ENCODE results near the gene TMEM42.

Gene TMEM42

GRCh38 chr3:44870375-44871061 lies 8.8 kb downstream of the TMEM42 start:
- TF ChIP-seq CTCF (IDR thresholded peaks at IDR 0.05; ENCODE audit: borderline replicate concordance, control extremely low read depth, extremely low read depth, insufficient read depth, missing control alignments) = no peak
- in situ Hi-C loops (cut with MboI; ENCODE audit: low sequenced_read_pairs, unreplicated experiment) = no loop called here
- DNase-seq (ENCODE audit: low spot score) = no peak

DNA sequence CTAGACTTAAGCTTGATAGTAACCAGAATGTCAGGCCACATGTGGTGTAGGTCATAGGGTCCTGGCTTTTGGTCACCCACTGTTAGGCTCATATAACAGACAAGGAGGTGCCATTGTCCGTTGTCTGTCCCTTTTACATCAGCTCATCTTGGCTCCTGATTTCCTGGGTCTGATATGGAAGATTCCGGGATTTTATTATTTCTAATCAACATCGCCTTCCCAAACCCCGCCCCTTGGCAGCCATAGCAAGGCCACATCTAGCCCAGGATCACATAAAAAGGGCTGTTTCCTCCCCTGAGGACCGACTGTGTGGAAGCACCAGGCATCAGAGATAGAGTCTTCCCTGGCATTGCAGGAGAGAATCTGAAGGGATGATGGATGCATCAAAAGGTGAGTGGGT lies 12.6 kb downstream of the TMEM42 start, which contains the start of gene TGM4:
Gene TGM4, plus strand, starts transcription at position 301 of the 400 bp plus-strand sequence. Its CDS starts 71 bp downstream, at position 372.
- TF ChIP-seq CTCF (IDR thresholded peaks at IDR 0.05; ENCODE audit: borderline replicate concordance, control extremely low read depth, extremely low read depth, insufficient read depth, missing control alignments) = no peak
- DNase-seq (ENCODE audit: low spot score) = no peak
- in situ Hi-C loops (cut with MboI; ENCODE audit: low sequenced_read_pairs, unreplicated experiment) = no loop called here

DNA sequence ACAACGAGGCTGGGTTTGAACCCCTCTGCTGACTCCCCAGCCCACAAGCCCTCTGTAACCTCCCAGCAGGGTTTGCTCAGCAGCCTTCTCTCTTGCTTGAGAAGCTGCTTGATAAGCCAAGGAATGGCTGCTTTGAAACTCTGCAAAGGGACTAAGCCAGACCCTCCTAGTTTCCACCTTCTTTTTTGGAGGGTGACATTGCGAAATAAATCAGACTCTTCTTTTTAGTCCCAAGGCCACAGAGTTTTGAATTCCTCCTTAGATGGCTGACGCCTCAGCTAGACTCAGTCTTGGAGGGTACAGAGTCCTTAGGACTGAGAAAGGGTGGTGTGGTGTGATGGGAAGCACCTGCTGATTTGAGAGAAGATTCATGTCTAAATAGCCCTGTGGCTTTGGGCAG lies 13.9 kb downstream of the TMEM42 start:
- in situ Hi-C loops (cut with MboI; ENCODE audit: low sequenced_read_pairs, unreplicated experiment) = no loop called here

DNA sequence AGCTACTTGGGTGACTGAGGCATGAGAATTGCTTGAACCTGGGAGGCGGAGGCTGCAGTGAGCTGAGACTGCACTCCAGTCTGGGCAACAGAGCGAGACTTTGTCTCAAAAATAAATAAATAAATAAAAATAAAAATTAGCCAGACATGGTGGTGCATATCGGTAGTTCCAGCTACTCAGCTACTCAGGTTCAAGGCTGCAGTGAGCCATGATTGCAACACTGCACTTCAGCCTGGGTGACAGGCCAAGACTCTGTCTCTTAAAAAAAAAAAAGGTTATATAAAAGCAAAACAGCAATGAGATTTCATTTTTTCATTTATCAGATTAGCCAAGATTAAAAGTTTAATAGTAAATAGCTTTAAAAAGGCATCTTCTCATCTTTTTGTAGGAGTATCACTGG lies 15.6 kb downstream of the TMEM42 start:
- in situ Hi-C loops (cut with MboI; ENCODE audit: low sequenced_read_pairs, unreplicated experiment) = no loop called here
- no peak for TF ChIP-seq CTCF (IDR thresholded peaks at IDR 0.05; ENCODE audit: borderline replicate concordance, control extremely low read depth, extremely low read depth, insufficient read depth, missing control alignments)
- no peak for DNase-seq (ENCODE audit: low spot score)

More for the DNA sequence above, 13.9 kb downstream of the TMEM42 start:
- no peak for TF ChIP-seq CTCF (IDR thresholded peaks at IDR 0.05; ENCODE audit: borderline replicate concordance, control extremely low read depth, extremely low read depth, insufficient read depth, missing control alignments)
- no peak for DNase-seq (ENCODE audit: low spot score)

- TF ChIP-seq CTCF (IDR thresholded peaks at IDR 0.05; ENCODE audit: borderline replicate concordance, control extremely low read depth, extremely low read depth, insufficient read depth, missing control alignments) = no peak
- no peak for DNase-seq (ENCODE audit: low spot score)
- in situ Hi-C loops (cut with MboI; ENCODE audit: low sequenced_read_pairs, unreplicated experiment) = no loop called here
These were observed 18.6 kb downstream of the TMEM42 start for GRCh38 chr3:44880284-44880683.

DNA sequence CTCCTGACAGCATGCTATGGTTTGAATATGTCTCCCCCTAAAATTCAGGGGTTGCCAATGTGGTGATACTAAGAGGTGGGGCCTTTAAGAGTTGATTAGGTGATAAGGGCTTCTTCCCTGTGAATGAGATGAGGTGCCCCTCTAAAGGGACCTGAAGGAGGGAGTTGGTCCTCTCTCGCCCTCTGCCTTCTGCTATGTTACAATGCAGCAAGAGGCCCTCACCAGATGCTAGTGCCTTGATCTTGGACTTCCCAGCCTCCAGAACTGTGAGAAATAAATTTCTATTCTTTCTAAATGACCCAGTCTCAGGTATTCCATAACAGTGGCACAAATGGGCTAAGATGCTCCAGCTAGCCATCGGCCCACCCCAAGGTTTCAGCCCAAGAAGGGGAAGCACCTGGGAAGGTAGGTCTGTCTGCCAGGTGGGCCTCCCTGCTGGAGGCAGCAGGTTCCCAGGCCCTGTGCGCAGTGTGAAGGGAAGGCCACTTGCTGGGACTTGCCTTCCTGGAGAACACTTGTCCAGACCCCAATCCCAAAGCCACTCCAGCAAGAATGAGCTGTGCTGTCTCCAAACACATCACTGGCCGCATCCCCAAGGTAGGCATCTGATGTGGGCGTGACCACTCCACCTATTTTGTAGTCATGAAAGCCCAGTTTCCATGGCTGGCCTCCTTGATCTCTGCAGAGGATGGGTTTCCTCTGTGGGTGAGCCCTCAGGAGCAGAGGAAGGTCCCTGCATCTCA lies 21.7 kb downstream of the TMEM42 start:
- no peak for TF ChIP-seq CTCF (IDR thresholded peaks at IDR 0.05; ENCODE audit: borderline replicate concordance, control extremely low read depth, extremely low read depth, insufficient read depth, missing control alignments)
- in situ Hi-C loops (cut with MboI; ENCODE audit: low sequenced_read_pairs, unreplicated experiment) = no loop called here
- no peak for DNase-seq (ENCODE audit: low spot score)
